SK-N-SH (cell line): ENCODE data around the gene BAIAP2L2.

Source experiments
- EP300 ChIP-seq, 2 experiments: IDR thresholded peaks; 2 replicates each; pipeline versions ENCODE4 v1.4.0 to v1.6.1; 2012; ENCODE audit warnings: borderline replicate concordance in 1 of 2, low read depth in 1 of 2, low read length in 1 of 2
- EZH2phosphoT487 ChIP-seq: fragments of 200-600 bp; sonication (generic); IDR thresholded peaks from 2 replicates; pipeline ENCODE4 v1.6.1; 2017; ENCODE audit warnings: low read depth, mixed run types, mild to moderate bottlenecking, antibody characterized with exemption, moderate library complexity, borderline replicate concordance
- POLR2AphosphoS5 ChIP-seq: IDR thresholded peaks from 2 replicates; pipeline ENCODE4 v1.6.1; 2012; ENCODE audit warnings: low read depth, low read length
- TAF1 ChIP-seq: IDR thresholded peaks from 2 replicates; pipeline ENCODE4 v1.6.1; 2012; ENCODE audit warnings: low read depth, mild to moderate bottlenecking, low read length, moderate library complexity, borderline replicate concordance
- YY1 ChIP-seq: IDR thresholded peaks from 2 replicates; pipeline ENCODE4 v1.4.0; 2012; ENCODE audit warnings: low read depth, mild to moderate bottlenecking
- TF ChIP-seq, protein P1 (sequence below): fragments of 200-600 bp; sonication (generic); IDR thresholded peaks from 2 replicates; pipeline ENCODE4 v1.6.1; 2017; ENCODE audit warnings: antibody characterized with exemption, mild to moderate bottlenecking, moderate library complexity
- TF ChIP-seq, protein P2 (sequence below): IDR thresholded peaks from 2 replicates; pipeline ENCODE4 v1.6.1; 2012; ENCODE audit warnings: mild to moderate bottlenecking, low read depth, low read length, moderate library complexity
- TF ChIP-seq, protein P3 (sequence below): IDR thresholded peaks from 2 replicates; pipeline ENCODE4 v1.4.0; 2012; ENCODE audit warnings: low read depth
- TF ChIP-seq, protein P4 (sequence below): fragments of 150-350 bp; IDR thresholded peaks from 2 replicates; pipeline ENCODE4 v1.6.1; 2016; ENCODE audit warnings: mild to moderate bottlenecking, low read depth, low read length

DNA sequence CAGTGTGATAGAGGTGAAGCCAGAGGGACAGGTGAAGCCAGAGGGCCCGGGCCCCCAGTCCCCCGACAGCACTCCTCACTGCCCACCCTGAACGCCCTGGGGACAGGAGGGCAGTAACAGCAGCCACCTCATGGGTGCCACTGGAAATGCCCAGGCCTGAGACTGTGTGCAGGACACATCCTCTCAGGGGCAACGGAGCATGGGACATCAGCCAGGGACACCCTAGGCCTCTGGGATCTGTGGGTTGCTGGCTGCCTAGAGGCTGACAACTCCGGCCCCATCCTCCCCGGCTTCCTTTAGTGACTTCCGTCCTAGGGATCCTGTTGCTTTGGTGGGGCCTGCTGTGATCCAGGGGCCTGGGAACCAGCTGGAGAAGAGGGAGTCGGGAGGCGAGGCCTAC lies 17.4 kb upstream of the BAIAP2L2 start:
- TF ChIP-seq EP300 (IDR thresholded peaks at IDR 0.05; ENCODE audit: borderline replicate concordance in 1 of 2, low read depth in 1 of 2, low read length in 1 of 2) (no peak), YY1 (no peak), EZH2phosphoT487 (no peak), POLR2AphosphoS5 (no peak), TAF1 (no peak)
- TF ChIP-seq, protein P1, sequence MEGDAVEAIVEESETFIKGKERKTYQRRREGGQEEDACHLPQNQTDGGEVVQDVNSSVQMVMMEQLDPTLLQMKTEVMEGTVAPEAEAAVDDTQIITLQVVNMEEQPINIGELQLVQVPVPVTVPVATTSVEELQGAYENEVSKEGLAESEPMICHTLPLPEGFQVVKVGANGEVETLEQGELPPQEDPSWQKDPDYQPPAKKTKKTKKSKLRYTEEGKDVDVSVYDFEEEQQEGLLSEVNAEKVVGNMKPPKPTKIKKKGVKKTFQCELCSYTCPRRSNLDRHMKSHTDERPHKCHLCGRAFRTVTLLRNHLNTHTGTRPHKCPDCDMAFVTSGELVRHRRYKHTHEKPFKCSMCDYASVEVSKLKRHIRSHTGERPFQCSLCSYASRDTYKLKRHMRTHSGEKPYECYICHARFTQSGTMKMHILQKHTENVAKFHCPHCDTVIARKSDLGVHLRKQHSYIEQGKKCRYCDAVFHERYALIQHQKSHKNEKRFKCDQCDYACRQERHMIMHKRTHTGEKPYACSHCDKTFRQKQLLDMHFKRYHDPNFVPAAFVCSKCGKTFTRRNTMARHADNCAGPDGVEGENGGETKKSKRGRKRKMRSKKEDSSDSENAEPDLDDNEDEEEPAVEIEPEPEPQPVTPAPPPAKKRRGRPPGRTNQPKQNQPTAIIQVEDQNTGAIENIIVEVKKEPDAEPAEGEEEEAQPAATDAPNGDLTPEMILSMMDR = no peak
- TF ChIP-seq, protein P2, sequence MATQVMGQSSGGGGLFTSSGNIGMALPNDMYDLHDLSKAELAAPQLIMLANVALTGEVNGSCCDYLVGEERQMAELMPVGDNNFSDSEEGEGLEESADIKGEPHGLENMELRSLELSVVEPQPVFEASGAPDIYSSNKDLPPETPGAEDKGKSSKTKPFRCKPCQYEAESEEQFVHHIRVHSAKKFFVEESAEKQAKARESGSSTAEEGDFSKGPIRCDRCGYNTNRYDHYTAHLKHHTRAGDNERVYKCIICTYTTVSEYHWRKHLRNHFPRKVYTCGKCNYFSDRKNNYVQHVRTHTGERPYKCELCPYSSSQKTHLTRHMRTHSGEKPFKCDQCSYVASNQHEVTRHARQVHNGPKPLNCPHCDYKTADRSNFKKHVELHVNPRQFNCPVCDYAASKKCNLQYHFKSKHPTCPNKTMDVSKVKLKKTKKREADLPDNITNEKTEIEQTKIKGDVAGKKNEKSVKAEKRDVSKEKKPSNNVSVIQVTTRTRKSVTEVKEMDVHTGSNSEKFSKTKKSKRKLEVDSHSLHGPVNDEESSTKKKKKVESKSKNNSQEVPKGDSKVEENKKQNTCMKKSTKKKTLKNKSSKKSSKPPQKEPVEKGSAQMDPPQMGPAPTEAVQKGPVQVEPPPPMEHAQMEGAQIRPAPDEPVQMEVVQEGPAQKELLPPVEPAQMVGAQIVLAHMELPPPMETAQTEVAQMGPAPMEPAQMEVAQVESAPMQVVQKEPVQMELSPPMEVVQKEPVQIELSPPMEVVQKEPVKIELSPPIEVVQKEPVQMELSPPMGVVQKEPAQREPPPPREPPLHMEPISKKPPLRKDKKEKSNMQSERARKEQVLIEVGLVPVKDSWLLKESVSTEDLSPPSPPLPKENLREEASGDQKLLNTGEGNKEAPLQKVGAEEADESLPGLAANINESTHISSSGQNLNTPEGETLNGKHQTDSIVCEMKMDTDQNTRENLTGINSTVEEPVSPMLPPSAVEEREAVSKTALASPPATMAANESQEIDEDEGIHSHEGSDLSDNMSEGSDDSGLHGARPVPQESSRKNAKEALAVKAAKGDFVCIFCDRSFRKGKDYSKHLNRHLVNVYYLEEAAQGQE = no peak
- TF ChIP-seq, protein P3, sequence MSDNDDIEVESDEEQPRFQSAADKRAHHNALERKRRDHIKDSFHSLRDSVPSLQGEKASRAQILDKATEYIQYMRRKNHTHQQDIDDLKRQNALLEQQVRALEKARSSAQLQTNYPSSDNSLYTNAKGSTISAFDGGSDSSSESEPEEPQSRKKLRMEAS = no peak
- TF ChIP-seq, protein P4, sequence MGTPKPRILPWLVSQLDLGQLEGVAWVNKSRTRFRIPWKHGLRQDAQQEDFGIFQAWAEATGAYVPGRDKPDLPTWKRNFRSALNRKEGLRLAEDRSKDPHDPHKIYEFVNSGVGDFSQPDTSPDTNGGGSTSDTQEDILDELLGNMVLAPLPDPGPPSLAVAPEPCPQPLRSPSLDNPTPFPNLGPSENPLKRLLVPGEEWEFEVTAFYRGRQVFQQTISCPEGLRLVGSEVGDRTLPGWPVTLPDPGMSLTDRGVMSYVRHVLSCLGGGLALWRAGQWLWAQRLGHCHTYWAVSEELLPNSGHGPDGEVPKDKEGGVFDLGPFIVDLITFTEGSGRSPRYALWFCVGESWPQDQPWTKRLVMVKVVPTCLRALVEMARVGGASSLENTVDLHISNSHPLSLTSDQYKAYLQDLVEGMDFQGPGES = no peak
